GM18511 (cell line): ENCODE measurements around the gene FYTTD1.

ENCODE experiments used
- ATAC-seq: cut with Tn5 transposase; IDR thresholded peaks from one replicate; pipeline ENCODE4 v1.9.1; 2021; ENCODE audit warnings: mild to moderate bottlenecking, moderate library complexity; ENCODE audit not compliant: unreplicated experiment

Gene FYTTD1

DNA sequence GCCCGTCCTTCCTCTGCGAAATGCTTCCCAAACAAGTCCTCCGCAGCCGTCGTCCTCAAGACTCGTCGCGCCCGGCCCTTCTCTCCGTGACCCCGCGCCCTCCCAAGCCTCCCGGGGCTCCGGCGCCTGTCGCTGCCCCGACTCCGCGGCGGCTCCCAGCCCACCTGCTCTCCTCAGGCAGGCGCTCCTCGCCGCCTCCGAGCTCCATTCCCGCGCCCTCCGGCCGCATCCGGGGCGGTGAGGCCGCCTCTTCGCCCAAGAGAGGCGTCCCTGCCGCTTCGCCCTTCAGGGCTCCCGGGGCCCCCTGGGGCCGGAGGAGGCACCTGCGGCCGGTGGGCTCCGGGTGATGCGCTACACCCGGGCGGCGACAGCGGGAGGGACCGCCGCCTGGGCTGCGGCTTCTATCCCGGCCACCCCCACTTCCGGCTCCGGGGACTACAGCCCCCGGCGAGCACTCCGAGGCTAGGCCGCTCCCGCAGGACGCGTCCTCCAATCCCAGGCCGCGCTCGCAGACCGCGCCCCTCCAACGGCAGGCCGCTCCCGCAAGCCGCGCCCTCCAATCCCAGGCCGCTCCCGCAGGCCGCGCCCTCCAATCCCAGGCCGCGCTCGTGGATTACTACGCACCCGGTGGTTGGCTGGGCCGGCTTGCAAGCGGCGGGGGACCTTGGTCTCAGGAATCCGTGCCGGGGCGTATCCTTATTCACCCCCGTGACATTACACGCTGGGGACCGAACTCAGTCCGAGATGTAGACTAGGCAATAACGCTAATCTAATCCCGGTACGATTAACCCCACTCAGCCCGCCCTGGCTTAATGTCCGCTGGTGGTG is 13.0 kb upstream of the FYTTD1 start, which contains the start of gene RUBCN:
RUBCN (minus strand) TSS at position 414 of the 828 bp plus-strand sequence; CDS start at position 229, 185 bp downstream.
- peak; percentile 81 for ATAC-seq

- ATAC-seq: no peak
These were observed 12.4 kb upstream of the FYTTD1 start for GRCh38 chr3:197737319-197737649.

DNA sequence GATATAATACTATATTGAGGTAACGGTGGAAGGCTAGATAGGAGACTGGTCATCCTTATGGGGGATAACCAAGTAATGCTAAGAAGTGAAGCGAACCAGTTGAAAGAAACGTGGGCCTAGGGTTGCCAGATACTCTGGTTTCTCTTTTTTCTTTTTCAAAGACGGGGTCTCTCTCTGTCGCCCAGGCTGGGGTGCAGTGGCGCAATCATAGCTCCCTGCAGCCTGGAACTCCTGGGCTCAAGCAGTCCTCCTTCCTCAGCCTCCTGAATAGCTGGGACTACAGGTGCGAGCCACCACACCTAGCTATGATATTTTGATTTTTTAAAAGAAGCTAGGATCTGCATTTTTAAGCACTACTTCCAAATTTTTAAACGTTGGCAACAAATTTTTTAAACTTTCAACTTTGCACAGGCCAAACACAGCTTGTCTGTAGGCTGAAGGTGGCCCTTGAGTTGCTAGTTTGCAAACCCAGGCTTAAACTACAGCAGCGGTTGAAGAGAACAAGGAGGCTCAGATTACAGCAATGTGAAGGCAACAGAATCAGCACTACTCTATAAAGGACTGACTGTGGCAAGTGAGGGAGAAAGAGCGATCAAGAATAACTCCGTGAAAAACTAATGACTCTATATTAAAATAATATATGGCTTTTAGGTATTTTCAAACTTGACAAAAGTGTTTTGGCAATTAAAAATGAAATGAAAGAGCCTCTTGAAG is 11.8 kb upstream of the FYTTD1 start:
- no peak for ATAC-seq

DNA sequence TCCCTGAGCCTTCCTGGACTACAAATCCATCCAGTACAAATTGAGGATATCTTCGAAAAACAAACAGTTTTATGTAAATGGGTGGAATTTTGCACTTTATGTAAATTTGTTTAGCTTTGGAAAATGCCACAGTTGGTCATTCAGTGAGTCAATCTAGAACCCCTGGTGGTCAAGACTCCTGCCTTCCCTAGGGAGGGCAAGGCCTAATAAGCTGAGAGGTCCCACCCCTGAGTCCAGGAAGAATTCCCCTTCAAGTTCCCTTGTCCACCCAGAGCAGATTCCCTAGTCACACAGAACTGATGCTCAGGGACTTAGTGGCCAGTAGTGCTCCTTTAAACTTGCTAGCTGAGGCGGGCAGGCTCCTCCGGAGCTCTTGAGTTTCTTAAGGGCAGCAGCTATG is 6.9 kb upstream of the FYTTD1 start:
- no peak for ATAC-seq

DNA sequence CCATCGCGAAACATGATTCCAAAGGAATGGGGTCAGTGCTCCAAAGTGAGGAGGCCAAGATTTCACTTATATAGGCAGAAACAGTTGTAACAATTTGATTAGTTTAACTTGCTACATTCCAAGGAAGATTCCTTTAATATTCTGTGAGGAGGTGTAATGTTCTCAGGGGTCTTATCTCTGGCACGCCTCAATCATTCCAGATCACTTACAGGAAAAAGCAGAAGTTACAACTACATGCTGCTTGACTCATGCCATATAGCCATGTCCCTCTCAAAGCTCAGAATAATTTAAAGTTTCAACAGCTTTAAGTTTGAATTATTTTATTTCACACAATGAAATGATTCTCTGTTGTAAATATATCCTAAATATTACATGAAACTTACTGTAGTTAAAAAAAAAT is 3.5 kb upstream of the FYTTD1 start:
- ATAC-seq: no peak

GRCh38 chr3:197746801-197747237 is 2.9 kb upstream of the FYTTD1 start:
- no peak for ATAC-seq

DNA sequence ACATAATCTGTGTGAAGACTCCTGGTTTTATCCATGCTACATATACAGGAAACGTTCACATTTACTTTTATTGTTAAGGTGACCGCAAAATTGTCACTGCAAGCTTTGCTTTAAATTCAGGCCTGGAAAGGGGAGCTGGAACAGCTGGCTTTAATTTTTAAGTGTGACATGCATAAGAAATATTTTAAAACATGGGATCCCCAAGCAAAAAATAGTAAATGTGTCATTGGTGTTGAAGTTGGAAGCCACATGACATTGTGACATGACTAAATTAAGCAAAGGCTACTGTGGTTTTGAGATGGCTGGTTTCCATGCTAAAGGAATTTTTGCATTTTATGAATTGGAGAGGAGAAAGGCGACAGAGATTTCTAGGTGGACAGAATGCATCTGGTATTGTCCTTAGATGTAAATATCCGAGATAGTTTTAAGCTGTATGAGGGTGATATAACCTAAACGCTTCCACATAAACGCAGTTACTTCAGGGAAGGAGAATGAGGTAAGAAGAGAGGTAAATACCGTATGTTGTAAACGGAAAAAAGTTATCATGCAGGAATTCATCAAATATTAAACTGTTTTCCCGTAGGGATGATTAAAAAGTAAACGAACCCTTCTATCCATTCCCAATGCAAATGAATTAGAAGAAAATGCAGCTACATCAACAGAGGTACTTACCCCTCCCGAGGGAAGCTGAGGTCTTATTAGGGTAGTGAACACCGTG is 927 bp upstream of the FYTTD1 start:
- ATAC-seq: no peak

GRCh38 chr3:197749315-197749600 is 425 bp upstream of the FYTTD1 start:
- ATAC-seq: peak; percentile 52

GRCh38 chr3:197750396-197750831 is 731 bp downstream of the FYTTD1 start:
- peak; percentile 47 for ATAC-seq

GRCh38 chr3:197750858-197751737 is 1.4 kb downstream of the FYTTD1 start:
- ATAC-seq: no peak

DNA sequence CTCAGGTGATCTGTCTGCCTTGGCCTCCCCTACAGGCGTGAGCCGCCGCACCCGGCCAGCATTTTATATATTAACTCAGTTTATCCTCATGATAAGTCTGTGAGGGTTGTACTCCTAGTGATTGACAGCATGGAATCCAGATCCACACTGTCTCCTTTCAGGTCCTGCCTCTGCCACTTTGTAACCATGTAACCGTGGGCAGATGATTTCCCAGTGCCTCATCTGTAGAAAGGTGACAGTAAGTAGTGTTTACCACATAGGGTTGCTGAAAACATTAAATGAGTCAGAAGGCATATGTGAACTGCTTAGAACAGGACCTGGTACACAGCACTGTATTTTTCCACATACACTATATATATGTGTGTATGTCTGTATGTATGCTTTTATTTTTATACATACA is 2.4 kb downstream of the FYTTD1 start:
- ATAC-seq: no peak

GRCh38 chr3:197753263-197753662 is 3.6 kb downstream of the FYTTD1 start:
- no peak for ATAC-seq

DNA sequence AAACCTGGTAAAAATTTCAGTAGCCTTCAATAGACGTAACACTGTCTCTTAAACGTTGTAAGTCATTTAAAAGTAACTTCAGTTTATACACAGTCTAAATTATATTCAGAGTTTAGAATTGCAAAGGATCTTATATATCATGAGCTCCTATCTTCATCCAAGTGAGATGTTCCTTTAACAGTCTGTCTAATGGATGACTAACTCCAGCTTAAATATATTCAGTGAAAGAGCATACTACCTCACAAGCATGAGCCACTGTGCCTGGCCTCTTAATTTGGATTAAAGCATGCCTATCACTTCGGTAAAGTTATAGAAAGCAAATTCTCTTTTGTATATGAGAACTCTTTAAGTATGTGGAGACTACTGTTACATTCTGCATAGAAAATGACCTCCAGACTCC is 7.0 kb downstream of the FYTTD1 start:
- ATAC-seq: no peak

- no peak for ATAC-seq
These were observed 8.8 kb downstream of the FYTTD1 start for GRCh38 chr3:197758512-197758911.

GRCh38 chr3:197761784-197762183 is 12.1 kb downstream of the FYTTD1 start:
- ATAC-seq: no peak

GRCh38 chr3:197775317-197775716 is 25.6 kb downstream of the FYTTD1 start:
- no peak for ATAC-seq

- no peak for ATAC-seq
These were observed 32.5 kb downstream of the FYTTD1 start for GRCh38 chr3:197782230-197782629.

- ATAC-seq: no peak
These were observed 34.4 kb downstream of the FYTTD1 start for GRCh38 chr3:197784019-197784585.

GRCh38 chr3:197787412-197787811 is 37.7 kb downstream of the FYTTD1 start:
- no peak for ATAC-seq

GRCh38 chr3:197789309-197789708 is 39.6 kb downstream of the FYTTD1 start:
- ATAC-seq: no peak
